Erythroblast (primary cell): ENCODE measurements around the gene STXBP1.

Experiments
- DNase-seq, 2 experiments: peaks; one replicate each; lab custom pipeline; 2025; lab: John Stamatoyannopoulos, UW
- GATA1 ChIP-seq: IDR thresholded peaks from 2 replicates; pipeline ENCODE4 v1.6.1; 2011; ENCODE audit warnings: low read depth, mild to moderate bottlenecking, control low read depth, low read length, moderate library complexity
- POLR2A ChIP-seq: IDR thresholded peaks from 2 replicates; pipeline ENCODE4 v1.6.1; 2011; ENCODE audit warnings: mild to moderate bottlenecking, low read length

STXBP1 gene

DNA sequence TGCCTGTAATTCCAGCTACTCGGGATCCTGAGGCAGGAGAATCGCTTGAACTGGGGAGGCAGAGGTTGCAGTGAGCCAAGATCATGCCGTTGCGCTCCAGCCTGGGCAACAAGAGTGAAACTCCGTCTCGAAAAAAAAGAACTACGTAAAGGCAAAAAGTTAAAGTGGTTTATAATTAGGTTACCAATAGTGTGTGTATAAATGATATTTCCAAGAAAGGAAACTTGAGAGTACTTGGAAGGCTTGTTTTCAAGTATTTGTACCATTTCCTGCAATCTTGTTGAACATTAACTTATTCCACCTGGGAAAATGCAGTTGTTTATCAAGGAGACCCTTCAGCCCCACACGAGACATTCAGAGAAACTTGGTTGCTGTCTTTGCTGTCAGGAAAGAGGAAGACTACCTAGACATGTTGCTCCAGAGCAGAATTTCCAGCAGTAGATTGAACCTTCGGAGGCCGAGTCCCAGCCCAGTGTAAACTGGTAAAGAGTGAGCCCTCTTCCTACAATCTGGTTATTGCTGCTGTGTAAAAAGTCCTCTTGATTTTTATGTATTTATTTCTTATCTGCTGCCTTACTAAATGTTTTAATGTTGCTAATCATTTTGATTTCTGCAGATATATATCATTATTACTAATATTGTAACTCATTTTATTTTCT, 30.1 kb downstream of the STXBP1 start:
- no peak for DNase-seq
- TF ChIP-seq GATA1 (no peak), POLR2A (no peak)

DNA sequence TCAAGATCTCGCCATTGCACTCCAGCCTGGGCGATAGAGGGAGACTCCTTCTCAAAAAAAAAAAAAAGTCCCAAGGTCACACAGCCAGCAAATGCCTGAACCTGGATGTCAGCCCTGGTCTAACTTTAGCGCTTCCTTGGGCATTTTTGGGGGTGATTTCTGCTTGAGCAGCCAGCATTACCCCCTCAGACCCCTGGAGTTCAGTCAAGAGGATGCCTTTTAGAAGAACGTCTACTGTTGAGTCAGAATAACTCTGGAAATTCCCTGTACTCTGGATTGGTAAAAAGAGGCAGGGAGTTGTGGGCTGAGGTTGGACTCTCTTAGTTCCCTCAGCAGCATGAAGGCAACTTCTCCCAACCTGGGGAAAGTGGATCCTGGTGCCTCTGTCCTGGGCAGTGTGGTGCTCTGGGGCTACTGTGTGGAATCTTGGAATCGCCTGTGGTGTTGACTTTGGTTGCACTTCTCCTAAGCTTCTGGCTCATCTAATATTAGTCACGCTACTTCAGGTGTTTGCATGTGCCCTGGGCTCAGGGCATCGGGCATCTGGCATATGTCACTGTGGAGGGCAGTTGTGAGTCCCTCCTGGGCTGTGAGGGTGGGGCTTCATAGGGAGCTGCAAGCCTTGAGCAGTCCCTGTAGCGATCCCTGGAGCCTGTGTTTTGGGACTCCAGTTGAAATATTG, 32.2 kb downstream of the STXBP1 start:
- no peak for DNase-seq
- no peak for TF ChIP-seq GATA1
- no peak for TF ChIP-seq POLR2A

DNA sequence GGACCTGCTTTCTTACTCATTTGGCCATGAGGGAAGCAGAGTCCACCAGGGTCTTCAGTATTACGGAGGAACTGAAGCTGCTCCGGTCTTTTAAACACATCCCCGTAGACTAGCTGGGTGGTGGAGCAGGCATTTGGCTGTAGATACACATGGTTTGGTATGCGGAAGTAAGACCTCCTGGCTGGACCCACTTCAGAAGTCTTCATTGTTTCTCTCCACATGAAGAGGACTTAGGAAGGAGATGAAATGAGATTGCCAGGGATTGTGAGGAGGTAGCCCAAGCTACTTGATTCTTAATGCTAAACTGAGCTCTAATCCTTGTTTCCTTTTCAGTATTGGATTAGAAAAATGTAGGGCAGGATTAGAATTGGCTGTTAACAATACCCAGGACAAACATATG, 32.9 kb downstream of the STXBP1 start:
- DNase-seq, result no peak
- TF ChIP-seq GATA1 (no peak), POLR2A (no peak)

DNA sequence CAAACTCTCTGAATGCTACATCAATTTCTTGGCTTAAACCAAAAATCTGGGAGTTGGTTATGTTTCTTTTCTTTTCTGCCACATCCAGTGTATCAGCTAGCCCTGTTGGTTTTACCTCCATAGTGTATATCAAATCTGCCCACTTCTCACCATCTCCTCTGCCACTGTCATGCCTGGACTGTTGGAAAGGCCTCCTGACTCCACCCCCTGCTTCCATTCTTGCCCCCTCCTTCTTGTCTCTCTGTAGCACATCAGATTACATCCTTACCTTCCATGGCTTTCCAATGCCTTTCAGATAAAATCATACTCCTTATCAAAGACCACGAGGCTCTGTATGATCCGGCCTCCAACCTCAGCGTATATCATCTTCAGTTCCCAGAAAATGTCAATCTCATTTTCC, 35.4 kb downstream of the STXBP1 start:
- TF ChIP-seq POLR2A (no peak), GATA1 (no peak)
- DNase-seq, result no peak

DNA sequence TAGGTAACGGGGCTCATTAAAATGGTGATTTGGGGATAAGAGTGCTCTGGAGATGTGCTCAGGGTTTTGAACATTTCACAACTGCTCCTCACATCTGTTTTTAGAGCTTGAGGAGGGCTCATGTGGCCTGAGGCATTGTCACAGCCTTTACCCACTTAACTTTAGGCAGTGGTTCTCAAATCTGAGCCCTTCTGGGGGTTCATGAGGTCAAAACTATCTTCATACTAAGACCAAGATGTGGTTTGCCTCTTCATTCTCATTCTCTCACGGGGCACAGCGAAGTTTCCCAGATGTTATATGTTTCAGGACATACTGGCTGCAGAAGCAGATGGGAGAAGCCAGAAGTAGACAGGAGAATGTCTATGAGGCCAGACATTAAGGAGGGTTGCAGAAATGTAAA, 38.4 kb downstream of the STXBP1 start:
- DNase-seq, result no peak

DNA sequence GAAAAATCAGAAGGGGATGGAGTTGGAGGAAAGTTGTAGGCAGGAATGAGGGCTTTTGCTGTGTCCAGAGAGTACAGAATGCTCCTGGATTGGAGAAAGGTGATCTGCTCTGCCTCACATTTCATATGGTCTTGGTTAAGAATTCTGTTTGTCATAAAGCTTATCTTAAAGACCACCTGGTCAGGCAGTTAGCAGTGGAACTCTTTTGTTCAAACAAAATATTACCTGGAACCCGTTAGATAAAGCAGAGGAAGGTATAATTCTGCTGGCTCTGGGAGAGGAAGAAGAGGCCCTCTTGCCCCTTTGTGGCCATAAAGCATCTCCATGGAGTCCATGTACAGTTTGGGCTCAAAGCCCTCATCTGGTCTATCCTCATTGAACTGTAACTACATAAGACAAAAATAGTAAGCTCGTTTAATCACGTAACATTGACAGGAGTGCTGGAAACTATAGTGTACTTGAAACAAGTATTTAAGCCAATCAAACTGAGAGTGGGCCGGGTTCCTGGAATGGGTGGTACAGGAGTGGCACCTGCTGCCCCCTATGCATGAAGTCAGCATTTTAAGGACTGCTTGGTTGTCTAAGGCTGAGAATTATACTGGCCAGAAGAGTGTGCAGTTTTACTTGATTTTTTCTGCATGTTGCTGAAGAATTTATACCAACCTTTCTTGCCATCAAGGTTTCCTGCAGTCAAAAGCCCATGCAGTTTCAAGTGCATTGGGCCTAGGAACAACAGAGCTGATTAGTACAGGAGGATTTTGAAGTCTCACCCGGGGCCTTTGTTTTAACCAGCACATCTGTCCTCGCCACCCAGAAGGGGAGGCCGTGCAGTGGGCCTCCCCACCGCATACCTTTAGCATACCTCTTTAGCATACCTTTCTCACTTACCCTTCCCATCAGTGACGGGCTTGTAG, 39.9 kb downstream of the STXBP1 start:
- TF ChIP-seq POLR2A (no peak), GATA1 (no peak)
- peak in 1 of 2 experiments; percentile 30 for DNase-seq

More for the DNA sequence above, 38.4 kb downstream of the STXBP1 start:
- TF ChIP-seq GATA1 (no peak), POLR2A (no peak)

DNA sequence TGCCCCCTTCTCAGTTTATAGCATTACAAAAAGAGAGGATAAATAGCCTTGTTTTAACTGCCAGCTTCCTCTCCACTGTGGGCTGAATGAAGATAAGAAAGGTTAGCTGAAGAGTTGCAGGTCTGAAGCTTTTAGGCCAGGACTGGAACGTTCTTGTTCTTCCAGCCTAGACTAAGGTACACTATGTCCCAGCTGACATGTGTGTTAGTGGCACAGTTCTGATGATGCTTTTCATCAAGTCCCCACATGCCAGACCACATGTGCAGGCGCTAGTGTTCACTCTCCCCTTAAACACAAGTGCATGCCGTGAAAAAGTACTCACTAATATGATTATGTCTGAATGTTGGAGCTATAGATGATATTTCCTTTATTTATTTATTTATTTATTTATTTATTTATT, 40.7 kb downstream of the STXBP1 start:
- TF ChIP-seq GATA1 (no peak), POLR2A (no peak)
- DNase-seq, result no peak

DNA sequence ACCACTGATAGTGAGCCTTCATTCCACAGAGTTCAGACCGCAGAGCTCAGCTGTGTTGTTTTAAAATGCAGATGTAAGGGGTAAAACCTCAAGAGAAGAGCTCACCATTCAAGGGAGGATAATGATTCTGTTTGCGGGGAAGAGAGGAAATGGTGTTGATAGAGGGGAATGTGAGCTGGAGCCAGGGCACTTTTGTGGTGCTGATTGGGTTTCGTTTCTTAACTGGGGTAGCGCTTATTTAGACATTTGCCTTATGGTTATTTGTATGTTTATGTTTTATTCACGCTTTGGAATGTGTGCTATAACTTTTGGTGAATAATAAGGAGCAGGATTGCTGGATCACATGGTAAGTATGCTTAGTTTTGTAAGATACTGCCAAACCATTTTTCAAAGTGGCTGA, 42.5 kb downstream of the STXBP1 start:
- TF ChIP-seq POLR2A, result no peak
- TF ChIP-seq GATA1, result no peak
- no peak for DNase-seq

DNA sequence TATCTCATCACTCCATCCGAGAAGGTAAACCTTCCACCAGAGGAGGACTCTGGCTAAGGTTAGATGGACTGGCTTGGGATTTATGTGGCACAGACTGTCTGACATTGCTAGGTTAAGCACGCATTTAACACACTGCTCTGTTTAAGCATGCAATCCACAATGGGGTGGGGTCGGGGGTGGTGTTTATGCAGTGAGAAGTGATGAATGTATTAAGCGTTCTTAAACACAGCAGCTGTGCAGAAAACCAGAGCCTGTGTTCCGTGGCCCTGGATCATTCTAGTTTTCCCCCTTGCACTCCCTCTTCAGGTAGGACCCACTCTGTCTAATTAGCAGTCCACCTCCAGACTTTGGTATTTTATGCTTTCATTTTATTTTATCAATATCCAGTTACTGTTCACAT, 46.4 kb downstream of the STXBP1 start:
- TF ChIP-seq GATA1 (no peak), POLR2A (no peak)
- no peak for DNase-seq

DNA sequence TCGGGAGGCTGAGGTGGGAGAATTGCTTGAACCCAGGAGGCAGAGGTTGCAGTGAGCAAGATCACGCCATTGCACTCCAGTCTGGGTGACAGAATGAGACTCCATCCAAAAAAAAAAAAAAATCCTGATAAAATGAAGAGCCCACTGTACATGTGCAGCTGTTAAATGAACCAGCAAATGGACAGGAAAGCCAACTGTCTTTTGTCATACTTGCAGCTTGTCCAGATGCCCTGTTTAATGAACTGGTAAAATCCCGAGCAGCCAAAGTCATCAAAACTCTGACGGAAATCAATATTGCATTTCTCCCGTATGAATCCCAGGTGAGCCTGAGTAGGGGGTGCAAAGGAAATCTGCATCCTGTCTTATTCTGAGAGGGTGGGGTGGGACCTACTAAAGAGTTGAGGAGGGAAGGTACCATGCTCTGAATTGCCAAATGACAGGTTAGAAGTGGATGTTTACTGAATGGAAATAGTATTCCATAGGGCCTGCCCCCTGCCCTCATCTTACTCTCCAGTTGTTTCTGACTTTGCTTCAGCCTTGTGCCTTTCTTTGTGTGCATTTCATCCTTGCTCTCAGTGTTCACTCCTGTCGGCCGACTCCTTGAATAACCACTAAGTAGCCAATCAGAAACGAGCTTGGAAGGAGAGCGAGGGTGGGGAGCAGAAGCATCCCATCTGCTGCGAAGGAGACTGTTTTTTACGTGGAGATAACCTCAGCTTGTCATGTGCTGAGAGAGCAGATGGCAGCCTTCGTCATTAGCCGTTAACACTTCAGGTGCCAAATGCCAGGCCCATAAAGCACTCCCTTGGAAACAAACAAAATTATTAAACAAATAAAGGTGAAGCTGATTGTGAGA, 49.0 kb downstream of the STXBP1 start:
- no peak for DNase-seq
- TF ChIP-seq GATA1 (no peak), POLR2A (no peak)

DNA sequence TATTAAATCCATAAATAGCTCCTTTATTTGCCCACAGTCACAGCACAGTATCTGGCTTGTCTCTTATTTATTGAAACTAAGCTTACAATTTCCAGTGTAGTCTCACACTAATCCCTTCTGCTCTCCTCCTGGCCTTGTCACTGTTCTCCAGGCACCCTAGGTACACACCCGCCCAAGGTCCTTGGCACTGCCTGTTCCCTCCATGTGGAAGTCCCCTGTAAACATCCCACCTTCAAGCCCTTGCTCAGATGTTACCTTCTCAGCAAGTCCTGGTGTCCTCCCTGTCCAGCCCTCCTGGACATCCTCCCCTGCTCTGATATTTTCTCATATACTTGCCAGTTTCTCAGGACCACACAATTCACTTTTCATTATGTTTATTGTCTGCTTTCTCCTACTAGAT, 50.5 kb downstream of the STXBP1 start:
- TF ChIP-seq GATA1 (no peak), POLR2A (no peak)
- DNase-seq, result no peak

DNA sequence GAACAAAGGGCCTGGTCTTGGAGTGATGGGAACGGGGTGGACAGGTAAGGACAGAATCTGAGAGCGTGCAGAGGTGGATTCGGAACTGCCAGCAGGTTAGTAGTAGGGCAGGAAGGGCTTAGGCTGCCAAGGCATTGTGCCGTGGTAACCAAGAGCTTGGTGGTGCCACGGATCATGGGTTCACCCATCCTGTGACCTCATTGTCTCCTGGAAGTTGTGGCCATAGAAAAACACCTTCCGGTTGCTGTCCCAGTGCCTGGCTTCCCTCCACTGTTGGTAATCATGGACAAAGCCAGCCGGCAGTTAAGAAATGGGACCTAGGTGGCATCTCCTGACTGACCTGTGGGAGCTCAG, 52.2 kb downstream of the STXBP1 start:
- TF ChIP-seq GATA1 (no peak), POLR2A (no peak)
- no peak for DNase-seq

DNA sequence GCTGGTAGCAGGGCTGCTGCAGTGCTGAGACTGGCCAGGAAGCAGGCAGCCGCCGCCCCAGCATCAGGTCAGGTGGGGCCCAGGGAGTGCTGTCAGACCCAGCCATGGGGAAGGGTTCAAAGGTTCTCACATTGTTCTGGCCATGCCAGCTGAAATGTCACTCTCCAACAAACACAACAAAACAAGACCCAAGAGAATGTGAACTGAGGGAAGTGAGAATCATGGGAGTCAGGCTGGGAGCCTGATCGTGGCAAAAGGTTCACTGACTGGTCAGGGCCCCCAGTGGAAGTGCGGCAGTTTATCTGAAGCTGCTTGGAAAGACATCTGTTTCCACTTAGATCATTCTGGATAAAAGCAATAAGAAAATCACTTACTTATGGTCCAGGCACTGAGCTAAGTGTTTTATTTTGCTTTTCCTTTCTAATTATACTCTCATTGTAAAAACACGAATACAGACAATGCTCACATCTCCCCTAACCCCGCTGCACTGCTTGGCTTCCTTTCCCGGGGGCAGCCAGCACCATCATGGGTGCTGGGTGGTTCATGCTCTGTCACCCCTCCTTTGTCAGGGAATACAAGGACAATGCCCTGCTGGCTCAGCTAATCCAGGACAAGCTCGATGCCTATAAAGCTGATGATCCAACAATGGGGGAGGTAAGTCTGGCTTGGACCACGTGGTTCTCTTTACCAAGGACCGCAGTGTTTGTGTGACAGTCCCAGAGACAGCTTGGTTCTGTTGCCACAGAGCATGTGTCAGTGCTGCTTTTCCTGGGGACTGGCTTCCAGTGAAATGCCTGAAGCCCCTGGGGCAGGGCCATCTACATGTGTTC, 52.8 kb downstream of the STXBP1 start:
- TF ChIP-seq POLR2A (no peak), GATA1 (no peak)
- DNase-seq, result no peak
